Fibroblast of skin of abdomen (primary cell): Measurements from ENCODE around the gene PRDM8.

ENCODE experiments used
- DNase-seq: peaks from one replicate; pipeline ENCODE4 v3.0.0-alpha.2; 2013

Gene PRDM8

DNA sequence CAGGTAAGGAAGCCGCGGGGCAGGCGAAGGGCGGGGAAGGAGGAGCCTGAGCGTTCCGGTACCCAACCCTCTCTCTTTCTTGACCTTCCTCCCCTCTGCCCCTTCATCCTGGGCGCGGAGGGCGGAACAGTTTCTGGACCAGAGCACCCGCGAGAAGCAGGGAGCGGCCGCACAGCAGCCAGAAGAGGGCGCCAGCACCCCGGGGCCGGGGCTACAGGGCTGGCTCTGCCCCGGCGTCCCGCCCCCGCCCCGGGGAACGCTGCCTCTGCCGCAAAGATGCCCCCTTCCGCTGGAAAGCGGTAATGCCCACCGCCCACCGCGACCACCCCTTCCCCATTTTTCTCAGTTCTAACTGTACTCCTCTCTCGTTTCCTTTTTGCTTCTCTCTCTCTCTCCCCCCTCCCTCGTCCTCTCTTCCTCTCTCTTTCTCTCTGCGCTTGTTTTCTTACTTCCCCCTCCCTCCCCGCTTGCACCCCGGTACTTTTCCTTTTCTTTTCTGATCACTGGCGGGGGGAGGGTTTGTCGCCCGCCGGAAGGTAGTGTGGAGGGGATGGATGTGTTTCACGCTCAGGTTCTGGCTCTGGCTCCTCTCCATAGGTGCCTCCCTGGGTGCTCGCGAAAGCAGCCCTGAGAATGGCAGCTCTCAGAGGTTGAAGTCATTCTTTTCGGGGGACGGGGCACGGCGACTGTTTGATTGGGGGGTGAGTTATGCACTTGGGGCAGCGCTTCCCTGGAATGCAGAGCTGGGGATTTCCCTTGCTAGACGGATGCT lies 13.1 kb upstream of the PRDM8 start:
- DNase-seq = peak; percentile 85

DNA sequence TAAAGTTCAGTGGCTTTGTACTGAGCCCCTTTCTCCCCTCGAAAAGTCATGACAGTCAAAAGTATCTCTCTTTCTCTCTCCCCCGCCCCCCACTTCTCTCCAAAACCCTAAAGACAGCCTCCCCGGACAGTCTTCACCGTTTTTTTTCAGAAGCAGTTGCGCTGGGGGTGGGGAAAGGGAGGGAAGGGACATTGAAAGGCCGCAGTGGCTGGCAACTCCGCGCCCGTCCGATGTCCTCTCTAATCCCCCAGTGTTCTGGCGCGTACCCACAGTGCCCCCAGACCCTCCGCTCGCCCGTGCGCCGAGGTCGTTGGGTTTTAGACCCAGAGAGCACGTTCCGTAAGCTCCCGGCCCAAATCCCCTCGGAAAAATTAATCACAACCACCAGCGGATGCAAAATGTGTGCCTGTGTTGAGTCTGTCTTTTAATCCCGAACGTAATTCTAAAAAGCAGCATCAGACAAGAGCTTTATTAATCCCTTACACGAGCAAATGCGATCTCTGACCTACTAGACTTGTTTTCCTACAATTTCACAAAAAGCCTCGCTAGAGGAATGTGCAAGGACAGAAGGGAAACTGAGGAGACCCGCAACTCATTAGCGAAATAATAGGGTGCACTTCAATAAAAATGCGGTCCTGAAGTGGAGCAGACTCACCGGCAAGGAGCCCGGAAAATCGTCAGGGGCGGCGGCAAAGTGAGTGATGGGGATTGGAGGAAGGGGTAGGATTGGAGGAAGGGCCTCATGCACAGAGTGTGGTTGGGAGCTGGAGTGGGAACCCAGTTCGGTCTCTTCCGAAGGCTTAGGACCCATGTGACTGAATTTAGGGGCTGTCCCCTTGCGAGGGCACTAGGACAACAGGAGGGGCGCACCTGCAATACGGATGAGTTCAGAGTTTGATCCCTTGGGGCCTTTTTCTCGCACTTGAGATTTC lies 12.2 kb upstream of the PRDM8 start:
- DNase-seq = no peak

DNA sequence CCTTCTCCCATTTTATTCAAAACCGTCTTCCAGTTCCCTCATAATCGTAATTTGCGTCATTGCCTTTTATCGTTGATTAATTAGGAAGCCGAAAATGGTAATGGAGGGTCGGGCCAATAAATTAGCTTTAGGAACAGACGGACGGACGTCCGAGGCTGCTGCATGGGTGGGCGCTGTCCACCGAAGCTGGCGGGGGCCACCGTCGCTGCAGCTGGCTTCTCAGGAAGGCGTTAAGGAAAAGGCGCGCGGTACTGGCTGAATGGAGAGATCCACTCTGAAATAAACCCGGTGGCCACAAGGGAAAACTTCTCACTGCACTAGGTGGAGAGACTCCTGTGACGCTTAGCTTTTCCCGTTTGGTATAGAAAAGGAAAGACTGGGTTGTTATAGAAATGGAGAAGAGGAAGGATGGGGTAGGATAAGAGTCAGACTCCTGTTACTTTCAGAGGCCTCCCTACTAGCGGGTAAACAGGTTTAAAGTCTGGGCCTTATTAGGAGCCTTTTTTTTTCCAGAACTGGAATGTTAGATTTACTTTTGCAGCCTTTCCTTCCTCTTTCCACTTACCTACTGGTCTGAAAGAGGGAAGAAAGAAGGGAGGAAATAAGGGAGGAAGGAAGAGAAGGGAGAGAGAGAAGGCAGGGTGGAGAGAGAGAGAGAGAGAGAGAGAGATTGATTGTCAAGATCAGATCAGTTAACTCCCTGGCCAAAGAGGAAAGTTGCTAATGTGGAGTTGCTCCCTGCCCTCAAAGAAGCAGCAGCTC lies 11.3 kb upstream of the PRDM8 start:
- DNase-seq = no peak

DNA sequence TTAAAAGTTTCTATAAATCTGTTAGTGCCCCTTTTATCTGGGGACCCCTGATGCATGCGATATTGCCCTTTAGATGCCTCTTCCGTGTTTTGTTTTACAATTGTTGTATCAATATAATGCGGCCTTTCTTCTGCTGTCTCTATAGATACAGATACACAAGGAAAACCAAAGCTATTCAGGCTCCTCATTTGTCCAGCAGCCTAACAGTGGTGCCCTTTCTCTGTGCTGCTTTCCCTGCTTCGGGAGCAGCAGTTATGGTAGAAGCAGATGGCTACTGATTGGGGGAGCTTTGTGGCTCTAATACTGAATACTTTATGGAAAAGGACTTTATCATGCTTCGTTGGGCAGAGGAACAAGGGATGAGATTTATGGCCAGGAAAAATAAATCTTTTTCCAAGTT lies 10.6 kb upstream of the PRDM8 start:
- no peak for DNase-seq

DNA sequence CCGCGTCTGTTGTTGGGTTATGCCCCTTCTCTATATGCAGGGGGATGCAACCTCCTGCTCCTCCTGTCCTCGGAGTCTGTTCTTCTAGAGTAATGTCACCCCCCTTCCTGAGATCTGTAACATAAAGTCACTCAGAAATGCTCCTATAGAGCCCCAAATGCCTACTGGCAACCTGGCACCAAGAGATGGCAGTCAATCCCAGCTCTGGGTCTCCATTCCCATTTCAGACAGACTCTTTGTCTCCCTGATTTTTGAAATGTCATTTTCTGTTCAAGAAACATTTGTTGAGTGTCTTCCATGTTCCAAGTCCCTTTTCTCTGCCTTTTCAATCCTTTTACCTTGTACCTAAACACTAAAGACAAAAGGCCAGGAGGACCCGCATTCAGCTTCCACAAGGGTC lies 9.6 kb upstream of the PRDM8 start:
- DNase-seq = no peak

DNA sequence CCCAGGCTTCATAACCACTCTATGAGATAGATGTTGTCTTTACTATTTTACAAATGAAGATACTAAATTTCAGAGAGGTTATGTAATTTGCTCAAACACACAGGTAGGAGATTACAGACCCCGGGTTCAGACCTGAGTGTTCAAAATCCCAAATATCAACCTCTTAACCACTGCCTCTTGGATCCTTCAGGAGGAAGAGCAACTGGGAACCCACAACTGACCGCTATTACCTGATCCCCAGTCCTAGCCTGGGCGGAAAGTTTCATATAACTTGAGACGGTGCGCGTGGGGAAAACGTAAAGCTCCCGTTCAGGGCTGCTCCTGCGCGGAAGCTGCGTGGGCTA lies 8.9 kb upstream of the PRDM8 start:
- DNase-seq = no peak

DNA sequence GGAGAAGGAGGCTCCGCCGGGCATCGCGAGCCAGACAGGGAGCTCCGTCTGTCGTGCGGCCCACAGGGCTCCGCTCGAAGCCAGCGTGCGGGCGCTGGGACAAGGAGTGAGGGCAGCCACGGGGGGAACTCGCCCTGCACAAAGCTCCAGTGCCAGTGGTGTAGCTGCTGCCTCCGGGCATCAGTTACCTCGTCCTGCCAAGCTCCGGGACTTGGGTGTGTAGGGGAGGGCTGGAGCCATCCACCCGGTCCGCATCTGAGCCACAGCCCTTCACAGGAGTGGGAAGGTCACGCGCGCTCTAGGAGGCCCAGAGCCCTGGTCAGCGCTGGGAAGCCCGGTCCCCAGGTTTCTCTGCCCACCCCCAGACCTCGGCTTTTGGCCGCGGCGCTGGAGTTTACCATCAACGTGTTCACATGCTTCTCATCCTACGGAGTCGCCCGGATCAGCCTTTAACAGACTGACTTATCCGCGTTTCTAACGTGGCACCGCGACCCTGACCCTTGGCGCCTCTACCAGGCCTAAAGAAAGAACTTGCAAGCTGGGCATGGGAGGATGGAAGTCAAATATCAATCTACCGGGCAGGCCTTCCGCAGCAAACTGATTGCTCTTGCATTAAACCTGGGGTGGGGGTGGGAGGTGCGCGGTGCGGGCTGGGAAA lies 8.4 kb upstream of the PRDM8 start:
- no peak for DNase-seq

DNA sequence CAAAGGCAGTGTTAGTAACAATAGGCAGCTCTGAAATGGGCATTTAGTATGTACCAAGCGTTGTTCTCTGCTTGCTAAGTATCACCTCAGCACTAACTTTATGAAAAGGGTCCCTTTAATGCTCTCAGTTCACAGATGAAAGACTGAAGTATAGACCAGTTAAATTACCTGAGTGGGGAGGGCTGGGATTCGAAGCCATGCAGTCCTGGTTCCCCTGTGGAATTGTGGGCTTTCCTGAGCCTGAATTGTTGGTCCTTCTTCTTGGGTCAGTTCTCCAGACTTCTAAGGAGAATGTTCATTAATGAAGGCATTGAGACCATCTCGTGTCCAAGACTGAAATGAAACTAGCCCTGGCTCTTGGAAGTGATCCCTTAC lies 7.7 kb upstream of the PRDM8 start:
- DNase-seq = no peak

DNA sequence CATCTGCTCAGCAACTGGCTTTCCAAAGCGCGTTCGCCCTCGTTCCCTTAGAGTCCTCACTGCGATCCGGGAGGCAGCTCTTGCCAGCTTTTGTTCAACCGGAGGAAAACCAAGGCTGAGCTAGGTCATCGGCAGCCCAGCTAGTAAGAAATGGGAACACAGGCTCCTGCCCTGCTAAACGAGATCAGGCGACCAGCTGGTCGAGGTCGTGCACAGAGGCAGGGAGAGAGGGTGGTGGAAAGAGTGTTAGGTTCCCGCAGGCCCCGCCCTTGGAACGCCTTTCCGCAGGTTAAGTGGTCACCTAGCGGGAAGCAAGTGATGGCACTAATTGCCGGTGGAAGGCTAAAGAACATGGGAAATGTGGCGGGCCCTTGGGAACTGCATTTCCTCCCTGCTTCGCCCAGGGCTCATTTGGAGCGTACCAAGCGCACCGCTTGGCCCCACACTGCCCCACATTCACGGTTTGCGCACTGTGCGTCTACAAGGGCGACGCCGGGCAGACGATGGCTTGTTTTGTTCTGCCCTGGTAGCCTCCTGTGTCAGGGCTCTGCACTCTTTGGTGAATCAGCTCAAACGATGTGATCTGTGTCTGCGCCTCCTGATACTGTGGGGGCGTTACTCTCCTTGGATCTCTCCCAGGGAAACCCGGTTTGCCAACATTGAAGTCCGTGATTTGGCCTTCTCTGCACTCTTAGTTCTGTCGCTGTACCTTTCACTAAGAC lies 7.2 kb upstream of the PRDM8 start:
- peak; percentile 38 for DNase-seq

DNA sequence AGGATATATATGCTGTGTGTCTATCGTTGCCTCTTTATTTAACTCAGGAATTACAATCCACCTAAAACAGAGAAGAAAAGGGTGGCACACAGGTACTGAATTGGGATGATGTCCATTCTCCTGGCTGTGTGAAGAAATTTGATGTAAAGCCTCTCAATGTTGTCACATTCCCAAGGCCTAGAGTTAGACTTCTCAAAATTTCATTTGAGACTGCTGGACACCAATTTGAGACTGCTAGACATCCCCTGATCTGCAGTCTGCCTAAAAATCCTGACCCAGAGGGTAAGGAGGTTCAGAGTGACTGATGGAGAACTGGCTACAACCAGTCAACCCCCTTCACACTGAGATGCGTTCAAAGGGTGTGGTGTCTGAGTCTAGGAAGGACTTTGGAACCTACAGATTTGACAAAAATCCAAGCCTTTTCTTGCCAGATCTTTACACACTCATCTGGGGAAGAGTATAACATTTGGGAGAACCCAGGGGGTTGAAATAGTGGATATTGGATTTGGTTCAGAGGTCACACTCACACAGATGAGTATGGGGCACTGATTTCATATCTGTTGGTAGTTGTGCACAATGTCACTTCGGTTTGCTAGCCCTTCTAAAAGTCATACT lies 4.9 kb upstream of the PRDM8 start:
- no peak for DNase-seq

DNA sequence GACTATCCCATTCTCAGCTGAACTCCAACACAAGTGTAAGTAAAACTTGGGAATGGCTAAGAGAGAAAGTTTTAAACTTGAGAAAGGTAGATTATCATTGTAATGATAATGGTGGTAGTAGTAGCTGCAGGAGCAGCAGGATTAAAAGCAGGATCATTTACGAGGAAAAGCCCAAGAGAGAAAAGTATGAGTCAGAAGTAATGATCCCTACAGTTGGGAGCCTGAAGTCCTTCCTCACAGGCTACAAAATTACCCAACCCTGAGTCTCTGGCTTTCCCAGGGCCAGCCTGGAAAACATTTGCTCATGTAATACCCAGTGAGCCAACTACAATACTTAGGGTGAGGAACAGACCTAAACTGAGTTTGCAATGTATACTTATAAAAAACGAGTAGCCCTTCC lies 4.4 kb upstream of the PRDM8 start:
- DNase-seq = peak; percentile 62

DNA sequence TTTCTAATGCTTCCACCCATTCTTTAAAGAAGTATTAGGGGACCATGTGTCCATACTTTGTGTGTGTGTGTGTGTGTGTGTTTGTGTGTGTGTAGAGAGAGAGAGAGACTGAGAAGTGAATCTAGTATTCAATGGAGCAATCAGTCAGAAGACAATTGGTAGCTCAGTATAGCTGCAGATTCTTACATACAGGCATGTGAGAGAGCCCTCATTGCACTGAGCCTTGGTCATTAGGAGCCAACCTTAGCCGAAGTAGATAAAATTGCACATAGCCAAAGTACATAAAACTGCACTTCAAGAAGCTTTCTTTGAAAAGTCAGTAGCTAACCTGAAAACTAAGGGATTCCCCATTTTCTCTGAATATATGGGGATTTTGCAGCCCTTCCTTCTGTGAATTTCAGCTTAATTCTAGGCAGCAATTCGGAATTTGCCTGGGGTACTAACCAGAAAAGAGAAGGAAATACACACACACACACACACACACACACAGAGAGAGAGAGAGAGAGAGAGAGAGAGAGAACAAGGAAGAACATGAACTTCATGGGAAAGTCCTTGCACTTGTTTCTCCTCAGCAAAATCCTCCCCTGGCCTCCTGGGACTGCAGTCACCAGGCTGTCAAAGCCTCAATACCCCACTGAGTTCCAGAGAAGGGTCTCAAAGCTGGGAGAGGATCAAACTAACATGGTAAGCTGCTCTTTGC lies 1.7 kb upstream of the PRDM8 start:
- DNase-seq = no peak

DNA sequence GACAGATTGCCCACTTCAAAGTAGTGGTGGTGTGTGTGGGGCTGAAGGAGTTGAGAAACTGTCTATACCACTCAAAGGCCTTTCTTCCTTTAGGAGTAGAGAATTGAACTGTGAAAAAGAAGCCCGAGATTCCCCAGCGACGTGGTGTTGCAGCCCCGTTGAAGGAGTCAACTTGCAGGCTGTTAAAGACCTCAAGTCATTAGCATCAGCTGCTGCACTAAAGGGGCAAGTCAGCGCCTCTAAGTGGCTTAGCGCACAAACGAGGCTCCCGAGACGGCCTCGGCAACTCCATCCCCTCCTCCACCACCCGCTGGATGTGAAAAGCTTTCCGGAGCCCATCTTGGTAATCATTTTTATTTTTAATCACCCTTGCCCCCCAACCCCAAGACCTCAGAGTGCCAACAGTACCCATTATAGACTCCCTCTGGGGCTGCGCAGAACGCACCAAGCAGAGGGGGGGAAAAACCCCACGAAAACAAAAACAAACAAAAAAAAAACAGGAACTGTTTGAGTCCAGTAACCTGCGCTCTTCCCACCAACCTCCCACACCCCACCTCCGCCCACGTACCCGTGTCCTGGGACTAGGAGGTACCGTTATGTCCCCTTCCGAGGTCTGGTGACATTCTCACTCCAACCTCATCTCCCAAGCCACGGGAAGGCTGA lies 913 bp upstream of the PRDM8 start:
- peak; percentile 37 for DNase-seq

DNA sequence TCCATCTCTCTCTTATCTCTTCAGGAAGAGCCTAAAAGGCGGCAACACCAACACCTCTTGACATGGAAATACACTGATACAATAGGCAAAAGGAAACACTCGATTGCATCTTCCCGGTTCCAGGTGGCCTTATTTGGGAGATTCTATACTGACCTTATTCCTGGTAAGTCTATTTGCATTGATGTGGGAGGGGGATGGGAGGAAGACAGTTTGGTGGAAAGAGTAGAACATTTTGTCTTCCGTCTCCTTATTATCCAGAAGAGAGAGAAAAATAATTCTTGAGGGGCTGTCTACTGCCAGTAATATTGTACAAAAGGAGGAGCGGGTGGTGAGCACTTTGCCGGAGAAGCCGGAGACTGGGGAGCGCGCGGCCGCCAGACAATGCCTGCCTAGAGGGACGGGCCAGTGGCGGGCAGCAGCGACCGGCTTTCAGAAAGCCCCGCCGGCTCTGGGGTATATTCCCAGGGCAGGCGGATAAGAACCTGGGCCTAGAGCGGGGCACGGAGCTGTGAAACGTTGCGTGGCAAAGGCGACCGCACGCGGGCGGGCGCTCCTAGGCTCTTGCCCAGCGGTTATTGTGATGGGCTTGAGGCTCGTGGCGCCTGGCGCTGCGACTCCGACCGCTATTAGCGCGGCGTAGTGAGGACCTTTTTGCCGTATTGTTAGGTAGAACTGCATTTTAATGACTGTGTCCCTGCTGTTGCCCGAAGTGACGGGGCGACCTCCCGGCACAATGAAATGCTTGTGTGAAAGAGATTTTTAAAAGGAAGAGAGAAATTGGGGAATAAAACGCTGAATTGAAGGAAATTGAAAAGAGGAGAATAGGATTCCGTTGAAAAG lies 518 bp downstream of the PRDM8 start:
- DNase-seq = peak; percentile 27

DNA sequence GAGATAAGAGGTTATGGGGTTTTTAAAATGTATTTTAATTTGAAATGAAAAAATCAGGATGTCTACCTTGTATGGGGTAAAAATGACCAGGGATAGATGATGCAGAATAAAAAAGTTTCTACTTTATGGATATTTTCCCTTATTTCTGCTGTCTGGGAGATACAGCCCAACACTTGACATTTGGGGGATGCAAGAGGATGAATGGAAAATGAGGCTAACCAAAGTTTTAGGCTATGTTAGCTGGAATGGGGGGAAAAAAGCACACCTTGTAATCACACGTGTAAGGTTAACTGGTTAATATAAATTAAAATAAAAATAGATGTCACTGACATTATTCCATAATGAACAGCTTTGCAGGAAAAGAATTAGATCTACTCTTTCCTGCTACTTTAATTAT lies 1.1 kb downstream of the PRDM8 start:
- no peak for DNase-seq

DNA sequence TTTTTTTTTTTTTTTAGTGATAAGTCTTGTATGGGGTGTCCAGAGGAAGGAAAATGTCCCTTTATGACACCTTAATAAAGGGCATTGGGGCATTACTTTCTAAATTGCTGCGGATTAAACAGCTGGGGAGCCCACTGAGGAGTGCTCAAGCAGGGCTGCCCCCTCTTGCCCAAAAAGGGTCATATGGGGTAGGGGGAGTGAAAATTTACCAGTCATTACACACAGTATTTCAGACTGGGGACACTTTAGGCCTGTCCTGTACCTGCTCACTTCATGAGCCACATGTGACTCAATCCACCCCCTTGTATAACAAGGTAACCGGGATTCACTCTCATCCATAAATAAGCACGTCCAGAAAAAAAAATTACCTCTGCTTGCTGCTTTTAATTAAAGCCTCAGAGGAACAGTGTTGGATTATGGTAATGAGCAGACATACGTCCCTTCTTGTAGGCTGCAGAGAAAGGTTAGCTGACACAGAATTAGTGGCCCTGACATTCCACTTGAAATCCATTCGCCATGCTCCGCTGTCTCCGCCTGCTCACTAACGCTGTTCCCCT lies 1.8 kb downstream of the PRDM8 start:
- no peak for DNase-seq

DNA sequence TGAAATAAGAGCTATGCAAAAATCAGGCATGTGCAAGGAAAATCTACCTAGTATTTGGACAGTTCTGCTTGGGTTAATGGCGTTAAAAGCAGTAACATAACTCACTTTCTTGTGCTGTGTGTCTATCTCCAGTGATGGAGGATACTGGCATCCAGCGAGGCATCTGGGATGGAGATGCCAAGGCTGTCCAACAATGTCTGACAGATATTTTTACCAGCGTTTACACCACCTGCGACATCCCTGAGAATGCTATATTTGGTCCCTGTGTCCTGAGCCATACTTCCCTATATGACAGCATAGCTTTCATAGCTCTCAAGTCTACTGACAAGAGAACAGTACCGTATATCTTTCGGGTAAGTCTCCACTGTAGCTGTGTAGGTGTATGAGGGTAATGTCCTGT lies 2.6 kb downstream of the PRDM8 start:
- DNase-seq = no peak

DNA sequence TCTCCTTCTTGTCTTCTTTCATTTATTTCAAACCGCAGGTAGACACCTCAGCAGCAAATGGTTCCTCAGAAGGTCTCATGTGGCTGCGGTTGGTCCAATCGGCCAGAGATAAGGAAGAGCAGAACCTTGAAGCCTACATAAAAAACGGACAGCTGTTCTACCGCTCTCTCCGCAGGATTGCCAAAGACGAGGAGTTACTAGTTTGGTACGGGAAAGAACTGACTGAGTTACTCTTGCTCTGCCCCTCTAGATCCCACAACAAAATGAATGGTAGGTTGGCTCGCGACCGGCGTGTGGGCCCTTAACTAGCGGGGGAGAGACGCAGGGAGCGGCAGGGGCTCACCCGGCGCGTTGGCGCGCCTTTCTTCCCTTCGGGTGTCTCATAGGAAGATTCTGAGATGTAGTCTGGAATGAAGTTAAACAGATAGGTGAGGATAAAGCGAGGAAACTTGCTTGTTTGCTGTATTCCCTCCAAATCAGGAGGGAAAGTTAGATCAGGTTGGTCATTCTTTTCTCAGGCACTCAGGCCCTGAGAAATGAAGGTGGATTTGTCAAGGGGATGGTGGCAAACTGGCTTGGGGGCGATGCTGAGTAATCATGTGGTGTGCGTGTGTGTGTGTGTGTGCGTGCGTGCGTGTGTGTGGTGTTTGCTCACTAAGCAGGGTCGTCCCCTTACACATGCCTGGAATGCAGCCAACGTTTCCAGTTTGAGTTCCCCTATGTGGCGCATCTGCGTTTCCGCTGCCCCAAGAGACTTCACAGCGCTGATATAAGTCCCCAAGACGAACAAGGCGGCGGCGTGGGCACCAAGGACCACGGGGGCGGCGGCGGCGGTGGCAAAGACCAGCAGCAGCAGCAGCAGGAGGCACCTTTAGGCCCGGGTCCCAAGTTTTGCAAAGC lies 4.2 kb downstream of the PRDM8 start:
- DNase-seq = peak; percentile 82
